ENCODE results near the gene WDFY1. TPM values are rescaled to one million over a fixed set of nuclear protein-coding genes. Genes with fewer than 3 reads are reported as not detected.
A peak's percentile ranks its signal among the peaks of the same experiment; 100 is the strongest.

WDFY1 gene
- total and polyA plus RNA-seq, 9 of the 15 experiments (the other 6 are each of a cell fraction or from before 2014, with no cell fraction given): 5.4 to 27.6 (median 17.5) TPM

GRCh38 chr2:223957092-223957851, 12.1 kb upstream of the WDFY1 start, which contains the start of gene MRPL44 (continued):
- TF ChIP-seq CCNT2 (IDR thresholded peaks at IDR 0.05; ENCODE audit: borderline replicate concordance, extremely low read depth, insufficient read length, low read depth, low read length) (peak; percentile 82), CREM (IDR thresholded peaks at IDR 0.05; ENCODE audit: low read depth) (peak; percentile 83), ETV1 (tag; conservative IDR thresholded peaks at IDR 0.05; ENCODE audit: low read depth) (peak; percentile 71), MTA2 (IDR thresholded peaks at IDR 0.05; ENCODE audit: low read depth) (no peak), TEAD1 (CRISPR knock-in tag; IDR thresholded peaks at IDR 0.05) (peak; percentile 68 to 86; a peak in 2 of 4 replicates), NONO (IDR thresholded peaks at IDR 0.05; ENCODE audit: low read depth in 2 of 2, low read length in 1 of 2) (no peak), ZNF212 (CRISPR knock-in tag; IDR thresholded peaks at IDR 0.05) (no peak), MECOM (CRISPR knock-in tag; IDR thresholded peaks at IDR 0.05) (no peak), ATF7 (IDR thresholded peaks at IDR 0.05) (peak; percentile 77; the same call in 1 of the 2 replicates), TAF7 (tag; IDR thresholded peaks at IDR 0.05) (peak; percentile 87), ZNF445 (CRISPR knock-in tag; IDR thresholded peaks at IDR 0.05; ENCODE audit: low read depth) (no peak), ZFX (CRISPR knock-in tag; IDR thresholded peaks at IDR 0.05) (peak; percentile 53; the same call in 1 of the 2 replicates), ZNF644 (tag; IDR thresholded peaks at IDR 0.05; ENCODE audit: low read depth) (no peak), KLF16 (IDR thresholded peaks at IDR 0.05) (no peak), HNRNPL (IDR thresholded peaks at IDR 0.05; ENCODE audit: low read depth, low read length) (no peak), PHB2 (IDR thresholded peaks at IDR 0.05; ENCODE audit: low read depth) (no peak)
- TF ChIP-seq, protein P1, sequence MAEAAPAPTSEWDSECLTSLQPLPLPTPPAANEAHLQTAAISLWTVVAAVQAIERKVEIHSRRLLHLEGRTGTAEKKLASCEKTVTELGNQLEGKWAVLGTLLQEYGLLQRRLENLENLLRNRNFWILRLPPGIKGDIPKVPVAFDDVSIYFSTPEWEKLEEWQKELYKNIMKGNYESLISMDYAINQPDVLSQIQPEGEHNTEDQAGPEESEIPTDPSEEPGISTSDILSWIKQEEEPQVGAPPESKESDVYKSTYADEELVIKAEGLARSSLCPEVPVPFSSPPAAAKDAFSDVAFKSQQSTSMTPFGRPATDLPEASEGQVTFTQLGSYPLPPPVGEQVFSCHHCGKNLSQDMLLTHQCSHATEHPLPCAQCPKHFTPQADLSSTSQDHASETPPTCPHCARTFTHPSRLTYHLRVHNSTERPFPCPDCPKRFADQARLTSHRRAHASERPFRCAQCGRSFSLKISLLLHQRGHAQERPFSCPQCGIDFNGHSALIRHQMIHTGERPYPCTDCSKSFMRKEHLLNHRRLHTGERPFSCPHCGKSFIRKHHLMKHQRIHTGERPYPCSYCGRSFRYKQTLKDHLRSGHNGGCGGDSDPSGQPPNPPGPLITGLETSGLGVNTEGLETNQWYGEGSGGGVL (CRISPR knock-in tag; IDR thresholded peaks at IDR 0.05): no peak
- TF ChIP-seq, protein P2, sequence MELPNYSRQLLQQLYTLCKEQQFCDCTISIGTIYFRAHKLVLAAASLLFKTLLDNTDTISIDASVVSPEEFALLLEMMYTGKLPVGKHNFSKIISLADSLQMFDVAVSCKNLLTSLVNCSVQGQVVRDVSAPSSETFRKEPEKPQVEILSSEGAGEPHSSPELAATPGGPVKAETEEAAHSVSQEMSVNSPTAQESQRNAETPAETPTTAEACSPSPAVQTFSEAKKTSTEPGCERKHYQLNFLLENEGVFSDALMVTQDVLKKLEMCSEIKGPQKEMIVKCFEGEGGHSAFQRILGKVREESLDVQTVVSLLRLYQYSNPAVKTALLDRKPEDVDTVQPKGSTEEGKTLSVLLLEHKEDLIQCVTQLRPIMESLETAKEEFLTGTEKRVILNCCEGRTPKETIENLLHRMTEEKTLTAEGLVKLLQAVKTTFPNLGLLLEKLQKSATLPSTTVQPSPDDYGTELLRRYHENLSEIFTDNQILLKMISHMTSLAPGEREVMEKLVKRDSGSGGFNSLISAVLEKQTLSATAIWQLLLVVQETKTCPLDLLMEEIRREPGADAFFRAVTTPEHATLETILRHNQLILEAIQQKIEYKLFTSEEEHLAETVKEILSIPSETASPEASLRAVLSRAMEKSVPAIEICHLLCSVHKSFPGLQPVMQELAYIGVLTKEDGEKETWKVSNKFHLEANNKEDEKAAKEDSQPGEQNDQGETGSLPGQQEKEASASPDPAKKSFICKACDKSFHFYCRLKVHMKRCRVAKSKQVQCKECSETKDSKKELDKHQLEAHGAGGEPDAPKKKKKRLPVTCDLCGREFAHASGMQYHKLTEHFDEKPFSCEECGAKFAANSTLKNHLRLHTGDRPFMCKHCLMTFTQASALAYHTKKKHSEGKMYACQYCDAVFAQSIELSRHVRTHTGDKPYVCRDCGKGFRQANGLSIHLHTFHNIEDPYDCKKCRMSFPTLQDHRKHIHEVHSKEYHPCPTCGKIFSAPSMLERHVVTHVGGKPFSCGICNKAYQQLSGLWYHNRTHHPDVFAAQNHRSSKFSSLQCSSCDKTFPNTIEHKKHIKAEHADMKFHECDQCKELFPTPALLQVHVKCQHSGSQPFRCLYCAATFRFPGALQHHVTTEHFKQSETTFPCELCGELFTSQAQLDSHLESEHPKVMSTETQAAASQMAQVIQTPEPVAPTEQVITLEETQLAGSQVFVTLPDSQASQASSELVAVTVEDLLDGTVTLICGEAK (IDR thresholded peaks at IDR 0.05): peak; percentile 98
- TF ChIP-seq, protein P2 (CRISPR knock-in tag; IDR thresholded peaks at IDR 0.05): no peak

Data from K562 (cell line).